WTC11 (cell line): ENCODE measurements around the gene SEC61A1. TPM values are rescaled to one million over a fixed set of nuclear protein-coding genes. Genes with fewer than 3 reads are reported as not detected.
A peak's percentile ranks its signal among the peaks of the same experiment; 100 is the strongest.

Experiments
- ATAC-seq: fragments of 200-7000 bp; cut with Tn5 transposase; 2 replicates; pipeline ENCODE4 v1.10.0; 2021; ENCODE audit warnings: mild to moderate bottlenecking, moderate library complexity
- CTCF ChIA-PET: fragments of 300-600 bp; sonication (Branson Sonifier 250); formaldehyde crosslinking; loops from one replicate; lab custom pipeline; 2021; ENCODE audit warnings: antibody characterized with exemption; lab: Charles Lee
- POLR2A ChIA-PET: fragments of 350-600 bp; sonication (Branson Sonifier 250); formaldehyde crosslinking; loops from one replicate; lab custom pipeline; 2021; ENCODE audit warnings: antibody characterized with exemption; lab: Charles Lee
- DNase-seq: peaks from one replicate; pipeline ENCODE4 v3.0.0; 2021; ENCODE audit warnings: low spot score
- H3K27ac Mint-ChIP-seq: 2 replicates; pipeline ENCODE4 v1.8.0; 2021; ENCODE audit warnings: mixed read lengths
- H3K27me3 Mint-ChIP-seq: 2 replicates; pipeline ENCODE4 v1.8.0; 2021; ENCODE audit warnings: low read depth, mild to moderate bottlenecking, moderate library complexity, mixed read lengths
- H3K36me3 Mint-ChIP-seq: 2 replicates; pipeline ENCODE4 v1.8.0; 2021; ENCODE audit warnings: mixed read lengths
- H3K4me1 Mint-ChIP-seq: 2 replicates; pipeline ENCODE4 v1.8.0; 2022; ENCODE audit warnings: mixed read lengths
- H3K4me3 Mint-ChIP-seq: 2 replicates; pipeline ENCODE4 v1.8.0; 2021; ENCODE audit warnings: mild to moderate bottlenecking, moderate library complexity, mixed read lengths
- H3K9me3 Mint-ChIP-seq: 2 replicates; pipeline ENCODE4 v1.8.0; 2021; ENCODE audit warnings: mixed read lengths
- ELF4 ChIP-seq: sonication (generic); formaldehyde crosslinking; IDR thresholded peaks from 2 replicates; pipeline ENCODE4 v1.8.1; 2022; ENCODE audit warnings: low read depth, mild to moderate bottlenecking, moderate library complexity, missing genetic modification reagents
- FOXK1 ChIP-seq: sonication (generic); formaldehyde crosslinking; IDR thresholded peaks from 2 replicates; pipeline ENCODE4 v1.8.0; 2022; ENCODE audit warnings: mild to moderate bottlenecking, moderate library complexity, missing genetic modification reagents
- GRHL2 ChIP-seq: fragments of 250-450 bp; sonication (Bioruptor Pico); IDR thresholded peaks from 2 replicates; pipeline ENCODE4 v1.8.0; 2022; ENCODE audit warnings: mild to moderate bottlenecking, moderate library complexity; ENCODE audit not compliant: insufficient replicate concordance, severe bottlenecking
- KAT7 ChIP-seq: sonication (generic); formaldehyde crosslinking; IDR thresholded peaks from 2 replicates; pipeline ENCODE4 v1.8.1; 2023; ENCODE audit warnings: missing genetic modification reagents, mild to moderate bottlenecking, borderline replicate concordance
- MYBL2 ChIP-seq: sonication (generic); formaldehyde crosslinking; IDR thresholded peaks from 2 replicates; pipeline ENCODE4 v1.8.1; 2023; ENCODE audit warnings: mild to moderate bottlenecking, moderate library complexity, missing genetic modification reagents
- SMAD3 ChIP-seq: sonication (generic); formaldehyde crosslinking; IDR thresholded peaks from 2 replicates; pipeline ENCODE4 v1.8.0; 2022; ENCODE audit warnings: missing genetic modification reagents, mild to moderate bottlenecking, borderline replicate concordance
- SMAD4 ChIP-seq: sonication (generic); formaldehyde crosslinking; IDR thresholded peaks from 2 replicates; pipeline ENCODE4 v1.8.0; 2022; ENCODE audit warnings: mild to moderate bottlenecking, missing genetic modification reagents
- SOX15 ChIP-seq: fragments of 250-450 bp; sonication (Bioruptor Pico); IDR thresholded peaks from 2 replicates; pipeline ENCODE4 v1.9.0; 2021; ENCODE audit warnings: mild to moderate bottlenecking
- STAT6 ChIP-seq: sonication (generic); formaldehyde crosslinking; conservative IDR thresholded peaks from 2 replicates; pipeline ENCODE4 v1.8.1; 2023; ENCODE audit warnings: mild to moderate bottlenecking, low read depth, missing genetic modification reagents, moderate library complexity
- TEAD1 ChIP-seq: sonication (generic); formaldehyde crosslinking; IDR thresholded peaks from 2 replicates; pipeline ENCODE4 v1.8.0; 2022; ENCODE audit warnings: mild to moderate bottlenecking, missing genetic modification reagents
- ZBTB21 ChIP-seq: sonication (generic); formaldehyde crosslinking; IDR thresholded peaks from 2 replicates; pipeline ENCODE4 v1.8.1; 2023; ENCODE audit warnings: mild to moderate bottlenecking, missing genetic modification reagents, borderline replicate concordance
- total RNA-seq: library from RNA; stranded (reverse); gene quantifications from 3 replicates; pipeline ENCODE4 v1.2.3, GENCODE V29; 2021
- TF ChIP-seq, protein P1 (sequence below): fragments of 250-450 bp; sonication (Bioruptor Pico); IDR thresholded peaks from 2 replicates; pipeline ENCODE4 v1.9.0; 2021; ENCODE audit warnings: mild to moderate bottlenecking
- TF ChIP-seq, protein P2 (sequence below): sonication (generic); formaldehyde crosslinking; conservative IDR thresholded peaks from 2 replicates; pipeline ENCODE4 v1.8.1; 2022; ENCODE audit warnings: mild to moderate bottlenecking, missing genetic modification reagents
- TF ChIP-seq, protein P3 (sequence below): sonication (generic); formaldehyde crosslinking; IDR thresholded peaks from 2 replicates; pipeline ENCODE4 v1.8.0; 2023; ENCODE audit warnings: missing genetic modification reagents, mild to moderate bottlenecking, borderline replicate concordance
- TF ChIP-seq, protein P4 (sequence below): sonication (generic); formaldehyde crosslinking; IDR thresholded peaks from 2 replicates; pipeline ENCODE4 v1.8.1; 2023; ENCODE audit warnings: mild to moderate bottlenecking, missing genetic modification reagents, moderate library complexity
- TF ChIP-seq, protein P5 (sequence below): sonication (generic); formaldehyde crosslinking; IDR thresholded peaks from 2 replicates; pipeline ENCODE4 v1.8.1; 2023; ENCODE audit warnings: mild to moderate bottlenecking, missing genetic modification reagents, moderate library complexity
- TF ChIP-seq, protein P6 (sequence below): fragments of 250-450 bp; sonication (Bioruptor Pico); IDR thresholded peaks from 2 replicates; pipeline ENCODE4 v1.9.0; 2021; ENCODE audit warnings: mild to moderate bottlenecking
- TF ChIP-seq, protein P7 (sequence below): fragments of 250-450 bp; sonication (Bioruptor Pico); IDR thresholded peaks from 2 replicates; pipeline ENCODE4 v1.9.0; 2021; ENCODE audit warnings: moderate library complexity, mild to moderate bottlenecking, inconsistent platforms, borderline replicate concordance

Gene SEC61A1
- total RNA-seq, 1 experiment from 2014 or later, result 152 TPM

DNA sequence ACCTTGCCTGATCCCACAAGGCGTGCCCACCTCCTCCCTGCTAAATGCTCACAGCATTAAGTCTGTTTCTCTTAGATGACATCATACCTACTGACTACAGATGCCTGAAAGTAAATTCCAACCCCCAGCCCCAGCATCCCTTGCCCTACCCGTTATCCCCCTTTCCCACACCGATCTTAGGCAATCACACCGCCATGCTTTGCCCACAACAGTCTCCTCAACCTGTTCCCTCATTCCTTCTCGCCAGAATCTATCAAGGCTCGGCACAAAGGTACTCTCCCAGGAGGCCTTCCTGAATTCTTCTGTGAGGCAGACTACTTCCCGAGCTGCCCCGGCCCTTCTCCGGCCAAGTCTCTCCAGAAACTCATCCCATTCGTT is 789 bp upstream of the SEC61A1 start (continued):
- TF ChIP-seq, protein P1, sequence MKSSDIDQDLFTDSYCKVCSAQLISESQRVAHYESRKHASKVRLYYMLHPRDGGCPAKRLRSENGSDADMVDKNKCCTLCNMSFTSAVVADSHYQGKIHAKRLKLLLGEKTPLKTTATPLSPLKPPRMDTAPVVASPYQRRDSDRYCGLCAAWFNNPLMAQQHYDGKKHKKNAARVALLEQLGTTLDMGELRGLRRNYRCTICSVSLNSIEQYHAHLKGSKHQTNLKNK (CRISPR knock-in tag), result no peak
- TF ChIP-seq, protein P2, sequence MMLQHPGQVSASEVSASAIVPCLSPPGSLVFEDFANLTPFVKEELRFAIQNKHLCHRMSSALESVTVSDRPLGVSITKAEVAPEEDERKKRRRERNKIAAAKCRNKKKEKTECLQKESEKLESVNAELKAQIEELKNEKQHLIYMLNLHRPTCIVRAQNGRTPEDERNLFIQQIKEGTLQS (CRISPR knock-in tag), result no peak
- TF ChIP-seq, protein P3, sequence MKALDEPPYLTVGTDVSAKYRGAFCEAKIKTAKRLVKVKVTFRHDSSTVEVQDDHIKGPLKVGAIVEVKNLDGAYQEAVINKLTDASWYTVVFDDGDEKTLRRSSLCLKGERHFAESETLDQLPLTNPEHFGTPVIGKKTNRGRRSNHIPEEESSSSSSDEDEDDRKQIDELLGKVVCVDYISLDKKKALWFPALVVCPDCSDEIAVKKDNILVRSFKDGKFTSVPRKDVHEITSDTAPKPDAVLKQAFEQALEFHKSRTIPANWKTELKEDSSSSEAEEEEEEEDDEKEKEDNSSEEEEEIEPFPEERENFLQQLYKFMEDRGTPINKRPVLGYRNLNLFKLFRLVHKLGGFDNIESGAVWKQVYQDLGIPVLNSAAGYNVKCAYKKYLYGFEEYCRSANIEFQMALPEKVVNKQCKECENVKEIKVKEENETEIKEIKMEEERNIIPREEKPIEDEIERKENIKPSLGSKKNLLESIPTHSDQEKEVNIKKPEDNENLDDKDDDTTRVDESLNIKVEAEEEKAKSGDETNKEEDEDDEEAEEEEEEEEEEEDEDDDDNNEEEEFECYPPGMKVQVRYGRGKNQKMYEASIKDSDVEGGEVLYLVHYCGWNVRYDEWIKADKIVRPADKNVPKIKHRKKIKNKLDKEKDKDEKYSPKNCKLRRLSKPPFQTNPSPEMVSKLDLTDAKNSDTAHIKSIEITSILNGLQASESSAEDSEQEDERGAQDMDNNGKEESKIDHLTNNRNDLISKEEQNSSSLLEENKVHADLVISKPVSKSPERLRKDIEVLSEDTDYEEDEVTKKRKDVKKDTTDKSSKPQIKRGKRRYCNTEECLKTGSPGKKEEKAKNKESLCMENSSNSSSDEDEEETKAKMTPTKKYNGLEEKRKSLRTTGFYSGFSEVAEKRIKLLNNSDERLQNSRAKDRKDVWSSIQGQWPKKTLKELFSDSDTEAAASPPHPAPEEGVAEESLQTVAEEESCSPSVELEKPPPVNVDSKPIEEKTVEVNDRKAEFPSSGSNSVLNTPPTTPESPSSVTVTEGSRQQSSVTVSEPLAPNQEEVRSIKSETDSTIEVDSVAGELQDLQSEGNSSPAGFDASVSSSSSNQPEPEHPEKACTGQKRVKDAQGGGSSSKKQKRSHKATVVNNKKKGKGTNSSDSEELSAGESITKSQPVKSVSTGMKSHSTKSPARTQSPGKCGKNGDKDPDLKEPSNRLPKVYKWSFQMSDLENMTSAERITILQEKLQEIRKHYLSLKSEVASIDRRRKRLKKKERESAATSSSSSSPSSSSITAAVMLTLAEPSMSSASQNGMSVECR (CRISPR knock-in tag), result no peak
- no peak for TF ChIP-seq SOX15 (CRISPR knock-in tag)
- no peak for TF ChIP-seq ELF4
- TF ChIP-seq SMAD3 (CRISPR knock-in tag), result no peak
- TF ChIP-seq SMAD4 (CRISPR knock-in tag), result no peak
- TF ChIP-seq, protein P4, sequence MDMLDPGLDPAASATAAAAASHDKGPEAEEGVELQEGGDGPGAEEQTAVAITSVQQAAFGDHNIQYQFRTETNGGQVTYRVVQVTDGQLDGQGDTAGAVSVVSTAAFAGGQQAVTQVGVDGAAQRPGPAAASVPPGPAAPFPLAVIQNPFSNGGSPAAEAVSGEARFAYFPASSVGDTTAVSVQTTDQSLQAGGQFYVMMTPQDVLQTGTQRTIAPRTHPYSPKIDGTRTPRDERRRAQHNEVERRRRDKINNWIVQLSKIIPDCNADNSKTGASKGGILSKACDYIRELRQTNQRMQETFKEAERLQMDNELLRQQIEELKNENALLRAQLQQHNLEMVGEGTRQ (CRISPR knock-in tag), result no peak

DNA sequence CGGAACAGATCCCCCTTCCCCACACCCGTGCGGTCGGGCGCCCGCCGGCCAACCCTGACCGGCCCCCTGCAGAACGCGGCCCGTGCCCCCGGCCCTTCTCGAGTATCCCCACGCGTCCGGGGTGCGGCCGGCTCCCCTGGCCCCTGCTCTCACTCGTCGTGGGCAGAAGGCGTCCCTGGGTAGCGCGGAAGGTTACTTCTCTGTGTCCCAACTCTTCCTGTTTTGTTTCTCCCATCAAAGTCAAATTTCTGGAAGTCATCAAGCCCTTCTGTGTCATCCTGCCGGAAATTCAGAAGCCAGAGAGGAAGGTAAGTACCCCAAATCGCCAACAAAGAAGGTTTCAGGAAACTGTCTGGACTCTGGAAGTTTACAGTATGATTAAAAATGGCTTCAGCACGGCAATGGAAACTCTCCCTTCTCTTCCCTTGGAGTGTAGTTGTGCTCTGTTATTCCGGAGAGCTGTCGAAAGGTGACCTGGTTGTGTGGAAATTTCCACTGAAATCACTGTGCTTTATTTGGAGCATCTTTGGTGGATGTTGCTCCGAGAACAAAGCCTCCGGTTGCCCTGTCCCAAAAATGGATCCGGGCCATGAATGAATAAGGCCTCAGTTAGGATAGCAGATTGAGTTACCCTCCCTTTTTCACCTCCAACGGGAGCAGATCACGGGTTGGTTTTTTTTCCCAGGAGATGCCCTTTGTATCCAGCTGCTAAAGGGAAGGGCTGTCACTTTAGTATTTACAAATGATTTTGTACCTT is 536 bp downstream of the SEC61A1 start:
- POLR2A ChIA-PET, result no interaction called here
- Mint-ChIP-seq H3K27ac (peak overlapping the region; percentile 97), H3K9me3 (no peaks in the 10 kb centered on the region), H3K36me3 (peaks cover 44% of the 10 kb centered on the region), H3K4me3 (peak overlapping the region; percentile 99), H3K4me1 (peaks cover 25% of the 10 kb centered on the region), H3K27me3 (peaks cover 4% of the 10 kb centered on the region; the same call in 1 of the 2 replicates)
- CTCF ChIA-PET, result no interaction called here
- ATAC-seq (no peak), DNase-seq (no peak)
- TF ChIP-seq, protein P5, sequence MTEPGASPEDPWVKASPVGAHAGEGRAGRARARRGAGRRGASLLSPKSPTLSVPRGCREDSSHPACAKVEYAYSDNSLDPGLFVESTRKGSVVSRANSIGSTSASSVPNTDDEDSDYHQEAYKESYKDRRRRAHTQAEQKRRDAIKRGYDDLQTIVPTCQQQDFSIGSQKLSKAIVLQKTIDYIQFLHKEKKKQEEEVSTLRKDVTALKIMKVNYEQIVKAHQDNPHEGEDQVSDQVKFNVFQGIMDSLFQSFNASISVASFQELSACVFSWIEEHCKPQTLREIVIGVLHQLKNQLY (CRISPR knock-in tag), result no peak
- TF ChIP-seq STAT6 (no peak), MYBL2 (CRISPR knock-in tag) (no peak), GRHL2 (CRISPR knock-in tag) (no peak), TEAD1 (CRISPR knock-in tag) (no peak), ZBTB21 (CRISPR knock-in tag) (0 out of 2 replicates have a peak, but pooled peaks have one; percentile 9), KAT7 (CRISPR knock-in tag) (0 out of 2 replicates have a peak, but pooled peaks have one; percentile 14), FOXK1 (CRISPR knock-in tag) (no peak)
- TF ChIP-seq, protein P6, sequence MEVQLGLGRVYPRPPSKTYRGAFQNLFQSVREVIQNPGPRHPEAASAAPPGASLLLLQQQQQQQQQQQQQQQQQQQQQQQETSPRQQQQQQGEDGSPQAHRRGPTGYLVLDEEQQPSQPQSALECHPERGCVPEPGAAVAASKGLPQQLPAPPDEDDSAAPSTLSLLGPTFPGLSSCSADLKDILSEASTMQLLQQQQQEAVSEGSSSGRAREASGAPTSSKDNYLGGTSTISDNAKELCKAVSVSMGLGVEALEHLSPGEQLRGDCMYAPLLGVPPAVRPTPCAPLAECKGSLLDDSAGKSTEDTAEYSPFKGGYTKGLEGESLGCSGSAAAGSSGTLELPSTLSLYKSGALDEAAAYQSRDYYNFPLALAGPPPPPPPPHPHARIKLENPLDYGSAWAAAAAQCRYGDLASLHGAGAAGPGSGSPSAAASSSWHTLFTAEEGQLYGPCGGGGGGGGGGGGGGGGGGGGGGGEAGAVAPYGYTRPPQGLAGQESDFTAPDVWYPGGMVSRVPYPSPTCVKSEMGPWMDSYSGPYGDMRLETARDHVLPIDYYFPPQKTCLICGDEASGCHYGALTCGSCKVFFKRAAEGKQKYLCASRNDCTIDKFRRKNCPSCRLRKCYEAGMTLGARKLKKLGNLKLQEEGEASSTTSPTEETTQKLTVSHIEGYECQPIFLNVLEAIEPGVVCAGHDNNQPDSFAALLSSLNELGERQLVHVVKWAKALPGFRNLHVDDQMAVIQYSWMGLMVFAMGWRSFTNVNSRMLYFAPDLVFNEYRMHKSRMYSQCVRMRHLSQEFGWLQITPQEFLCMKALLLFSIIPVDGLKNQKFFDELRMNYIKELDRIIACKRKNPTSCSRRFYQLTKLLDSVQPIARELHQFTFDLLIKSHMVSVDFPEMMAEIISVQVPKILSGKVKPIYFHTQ (CRISPR knock-in tag), result no peak
- TF ChIP-seq, protein P7, sequence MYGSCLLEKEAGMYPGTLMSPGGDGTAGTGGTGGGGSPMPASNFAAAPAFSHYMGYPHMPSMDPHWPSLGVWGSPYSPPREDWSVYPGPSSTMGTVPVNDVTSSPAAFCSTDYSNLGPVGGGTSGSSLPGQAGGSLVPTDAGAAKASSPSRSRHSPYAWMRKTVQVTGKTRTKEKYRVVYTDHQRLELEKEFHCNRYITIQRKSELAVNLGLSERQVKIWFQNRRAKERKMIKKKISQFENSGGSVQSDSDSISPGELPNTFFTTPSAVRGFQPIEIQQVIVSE (CRISPR knock-in tag), result no peak
